Measurements from ENCODE around the gene SSH2. TPM values are rescaled to one million over a fixed set of nuclear protein-coding genes. Genes with fewer than 3 reads are reported as not detected.

Gene SSH2
- total RNA-seq, 1 donor from 2014 or later: 37.6 TPM

GRCh38 chr17:29613856-29614255 is 316.2 kb downstream of the SSH2 start:
- Histone ChIP-seq H3K9me3 (no peaks in the 10 kb centered on the region), H3K27me3 (no peaks in the 10 kb centered on the region), H3K36me3 (no peaks in the 10 kb centered on the region), H3K4me1 (peaks cover 54% of the 10 kb centered on the region), H3K4me3 (peak overlapping the region; percentile 21 to 35), H3K27ac (peak overlapping the region; percentile 47)
- peak in 1 of 2 donors; percentile 85 for DNase-seq (ENCODE audit: extremely low spot score in 2 of 2)
- intact Hi-C loops (cut with DNase I): no loop called here
- TF ChIP-seq POLR2AphosphoS5 (IDR thresholded peaks at IDR 0.05; ENCODE audit: insufficient read depth in 1 of 2, low read depth in 1 of 2): no peak
- TF ChIP-seq POLR2A (IDR thresholded peaks at IDR 0.05): no peak
- TF ChIP-seq, protein P1, sequence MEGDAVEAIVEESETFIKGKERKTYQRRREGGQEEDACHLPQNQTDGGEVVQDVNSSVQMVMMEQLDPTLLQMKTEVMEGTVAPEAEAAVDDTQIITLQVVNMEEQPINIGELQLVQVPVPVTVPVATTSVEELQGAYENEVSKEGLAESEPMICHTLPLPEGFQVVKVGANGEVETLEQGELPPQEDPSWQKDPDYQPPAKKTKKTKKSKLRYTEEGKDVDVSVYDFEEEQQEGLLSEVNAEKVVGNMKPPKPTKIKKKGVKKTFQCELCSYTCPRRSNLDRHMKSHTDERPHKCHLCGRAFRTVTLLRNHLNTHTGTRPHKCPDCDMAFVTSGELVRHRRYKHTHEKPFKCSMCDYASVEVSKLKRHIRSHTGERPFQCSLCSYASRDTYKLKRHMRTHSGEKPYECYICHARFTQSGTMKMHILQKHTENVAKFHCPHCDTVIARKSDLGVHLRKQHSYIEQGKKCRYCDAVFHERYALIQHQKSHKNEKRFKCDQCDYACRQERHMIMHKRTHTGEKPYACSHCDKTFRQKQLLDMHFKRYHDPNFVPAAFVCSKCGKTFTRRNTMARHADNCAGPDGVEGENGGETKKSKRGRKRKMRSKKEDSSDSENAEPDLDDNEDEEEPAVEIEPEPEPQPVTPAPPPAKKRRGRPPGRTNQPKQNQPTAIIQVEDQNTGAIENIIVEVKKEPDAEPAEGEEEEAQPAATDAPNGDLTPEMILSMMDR (IDR thresholded peaks at IDR 0.05): no peak

DNA sequence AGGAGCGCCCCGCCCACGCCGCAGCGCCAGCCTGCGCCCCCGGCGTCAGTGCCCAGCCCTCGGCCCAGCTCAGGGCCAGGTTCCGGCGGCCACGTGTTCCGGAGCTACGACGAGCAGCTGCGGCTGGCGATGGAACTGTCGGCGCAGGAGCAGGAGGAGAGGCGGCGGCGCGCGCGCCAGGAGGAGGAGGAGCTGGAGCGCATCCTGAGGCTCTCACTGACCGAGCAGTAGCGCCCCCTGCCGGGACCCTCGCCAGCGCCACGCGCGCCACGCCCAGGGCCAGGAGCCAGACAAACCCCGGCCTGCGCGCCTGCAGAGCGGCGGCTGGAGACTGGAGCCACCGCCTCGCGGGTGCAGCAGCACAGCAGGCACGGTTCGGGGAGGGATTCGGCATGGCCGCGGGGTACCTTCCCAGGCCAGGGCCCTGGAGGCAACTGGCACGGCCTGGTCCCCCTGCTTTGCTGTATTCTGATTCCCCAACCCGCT is 316.6 kb downstream of the SSH2 start:
- Histone ChIP-seq H3K27me3 (no peaks in the 10 kb centered on the region), H3K9me3 (no peaks in the 10 kb centered on the region), H3K4me3 (peak overlapping the region; percentile 21 to 35), H3K4me1 (peaks cover 53% of the 10 kb centered on the region), H3K36me3 (no peaks in the 10 kb centered on the region), H3K27ac (peak overlapping the region; percentile 47)
- TF ChIP-seq POLR2A (IDR thresholded peaks at IDR 0.05) (no peak), POLR2AphosphoS5 (IDR thresholded peaks at IDR 0.05; ENCODE audit: insufficient read depth in 1 of 2, low read depth in 1 of 2) (peak in 1 of 2 donors; percentile 64)
- TF ChIP-seq, protein P1 (IDR thresholded peaks at IDR 0.05): peak; percentile 59 to 92 (median 86)
- peak in 1 of 2 donors; percentile 88 for DNase-seq (ENCODE audit: extremely low spot score in 2 of 2)
- intact Hi-C loops (cut with DNase I): no loop called here

DNA sequence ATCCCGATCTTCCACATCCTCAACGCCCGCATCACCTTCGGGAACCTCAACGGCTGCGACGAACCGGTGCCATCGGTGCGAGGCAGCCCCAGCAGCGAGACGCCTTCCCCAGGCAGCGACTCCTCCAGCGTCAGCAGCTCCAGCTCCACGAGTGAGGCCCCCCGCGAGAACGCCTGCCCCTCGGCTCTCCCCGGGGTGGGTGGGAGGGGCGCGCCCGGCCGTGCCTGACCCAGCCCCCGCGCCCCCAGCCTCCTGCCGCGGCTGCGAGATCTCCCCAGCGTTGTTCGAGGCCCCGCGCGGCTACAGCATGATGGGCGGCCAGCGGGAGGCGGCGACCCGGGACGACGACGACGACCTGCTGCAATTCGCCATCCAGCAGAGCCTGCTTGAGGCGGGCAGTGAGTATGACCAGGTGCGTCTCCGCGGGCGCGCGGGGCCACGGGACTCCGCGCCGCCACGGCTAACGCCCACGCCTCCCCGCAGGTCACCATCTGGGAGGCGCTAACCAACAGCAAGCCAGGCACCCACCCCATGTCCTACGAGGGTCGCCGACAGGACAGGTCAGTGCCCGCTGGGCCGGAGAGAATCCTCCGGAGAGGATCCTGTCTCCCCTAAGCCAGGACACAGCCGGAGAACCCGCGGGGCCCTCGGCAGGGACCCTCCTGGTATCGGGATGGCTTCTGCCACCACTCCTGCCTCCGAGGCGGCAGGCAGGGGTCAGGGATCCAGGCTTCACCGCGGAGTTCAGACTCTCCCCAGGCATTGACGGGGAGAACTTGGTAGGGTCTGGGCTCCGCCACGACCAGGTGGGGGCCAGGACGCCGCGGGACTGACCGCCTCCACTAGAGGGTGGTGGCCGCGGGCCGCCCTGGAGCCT is 317.4 kb downstream of the SSH2 start:
- H3K9me3 ChIP-seq: no peaks in the 10 kb centered on the region
- H3K27me3 ChIP-seq: no peaks in the 10 kb centered on the region
- H3K4me3 ChIP-seq: peak overlapping the region; percentile 21 to 35
- H3K4me1 ChIP-seq: peaks cover 45% of the 10 kb centered on the region
- TF ChIP-seq POLR2A (IDR thresholded peaks at IDR 0.05) (no peak), POLR2AphosphoS5 (IDR thresholded peaks at IDR 0.05; ENCODE audit: insufficient read depth in 1 of 2, low read depth in 1 of 2) (no peak)
- TF ChIP-seq, protein P1 (IDR thresholded peaks at IDR 0.05): no peak
- H3K36me3 ChIP-seq: no peaks in the 10 kb centered on the region
- intact Hi-C loops (cut with DNase I): no loop called here
- H3K27ac ChIP-seq: peak overlapping the region; percentile 47
- no peak for DNase-seq (ENCODE audit: extremely low spot score in 2 of 2)

DNA sequence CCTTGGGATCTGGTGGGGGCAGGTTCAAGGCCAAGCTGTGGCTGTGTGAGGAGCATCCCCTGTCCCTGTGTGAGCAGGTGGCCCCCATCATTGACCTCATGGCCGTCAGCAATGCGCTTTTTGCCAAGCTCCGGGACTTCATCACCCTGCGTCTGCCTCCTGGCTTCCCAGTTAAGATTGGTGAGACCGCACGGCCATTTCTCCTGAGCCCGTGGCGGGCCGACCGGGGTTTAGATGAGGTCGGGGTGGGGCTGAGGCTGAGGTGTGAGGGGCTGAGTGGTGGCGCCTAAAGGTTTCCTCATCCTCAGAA is 318.0 kb downstream of the SSH2 start:
- TF ChIP-seq, protein P1 (IDR thresholded peaks at IDR 0.05): no peak
- no peak for TF ChIP-seq POLR2A (IDR thresholded peaks at IDR 0.05)
- TF ChIP-seq POLR2AphosphoS5 (IDR thresholded peaks at IDR 0.05; ENCODE audit: insufficient read depth in 1 of 2, low read depth in 1 of 2): no peak
- intact Hi-C loops (cut with DNase I): no loop called here
- Histone ChIP-seq H3K4me3 (no peak overlapping the region), H3K27me3 (no peaks in the 10 kb centered on the region), H3K36me3 (no peaks in the 10 kb centered on the region), H3K9me3 (no peaks in the 10 kb centered on the region), H3K4me1 (peaks cover 40% of the 10 kb centered on the region), H3K27ac (no peak overlapping the region)
- DNase-seq (ENCODE audit: extremely low spot score in 2 of 2): no peak
